Osteoblast (primary cell): ENCODE measurements around the gene SOD3. TPM values are rescaled to one million over a fixed set of nuclear protein-coding genes. Genes with fewer than 3 reads are reported as not detected.

Source experiments
- DNase-seq: peaks from one replicate; pipeline ENCODE4 v3.0.0; 2011; ENCODE audit warnings: low spot score, mixed read lengths; ENCODE audit not compliant: insufficient read length; ENCODE audit errors: missing footprints
- H2AFZ ChIP-seq: 2 replicates; pipeline ENCODE4 v1.6.0; 2011; ENCODE audit warnings: mild to moderate bottlenecking, low read length
- H3K27ac ChIP-seq: 2 replicates; pipeline ENCODE4 v1.5.1; 2011; ENCODE audit warnings: mild to moderate bottlenecking, low read depth, low read length, moderate library complexity
- H3K27me3 ChIP-seq: 2 replicates; pipeline ENCODE4 v1.6.0; 2012; ENCODE audit warnings: mild to moderate bottlenecking, control low read depth, inconsistent platforms, low read length, moderate library complexity; ENCODE audit not compliant: insufficient read depth
- H3K36me3 ChIP-seq: 2 replicates; pipeline ENCODE4 v1.5.1; 2011; ENCODE audit warnings: mild to moderate bottlenecking, low read length, control low read depth, moderate library complexity; ENCODE audit not compliant: insufficient read depth
- H3K4me1 ChIP-seq: 2 replicates; pipeline ENCODE4 v1.5.1; 2011; ENCODE audit warnings: mild to moderate bottlenecking, low read length, control low read depth, moderate library complexity; ENCODE audit not compliant: insufficient read depth
- H3K4me2 ChIP-seq: 2 replicates; pipeline ENCODE4 v1.6.0; 2011; ENCODE audit warnings: mild to moderate bottlenecking, low read length; ENCODE audit not compliant: insufficient read depth
- H3K4me3 ChIP-seq: fragments of 200-600 bp; sonication (generic); 3 replicates; pipeline ENCODE4 v1.5.1; 2012; ENCODE audit warnings: mild to moderate bottlenecking, low read length, inconsistent platforms; ENCODE audit not compliant: insufficient read depth
- H3K79me2 ChIP-seq: 2 replicates; pipeline ENCODE4 v1.6.0; 2012; ENCODE audit warnings: mild to moderate bottlenecking, low read length, control low read depth, inconsistent platforms; ENCODE audit not compliant: insufficient read depth
- H3K9me3 ChIP-seq: 2 replicates; pipeline ENCODE4 v1.5.1; 2011; ENCODE audit warnings: low read depth, low read length, control low read depth
- H4K20me1 ChIP-seq: 2 replicates; pipeline ENCODE4 v1.6.0; 2012; ENCODE audit warnings: mild to moderate bottlenecking, low read length, control low read depth; ENCODE audit not compliant: insufficient read depth
- CTCF ChIP-seq: IDR thresholded peaks from 2 replicates; pipeline ENCODE4 v1.5.1; 2011; ENCODE audit warnings: mild to moderate bottlenecking, low read depth, low read length, moderate library complexity; ENCODE audit errors: extremely low read depth
- total RNA-seq: library from RNA; depleted of rRNA; stranded (reverse); fragments of >200 nt; gene quantifications from 2 replicates; pipeline ENCODE4 v1.2.3, GENCODE V29; 2012

SOD3 gene
- total RNA-seq, 1 donor, result 4.3 TPM

GRCh38 chr4:24774452-24774851 lies 20.9 kb upstream of the SOD3 start:
- Histone ChIP-seq H4K20me1 (no peaks in the 10 kb centered on the region), H2AFZ (no peak overlapping the region), H3K4me1 (peaks cover 53% of the 10 kb centered on the region), H3K27ac (peak overlapping the region; percentile 40), H3K4me3 (no peak overlapping the region), H3K4me2 (no peak overlapping the region), H3K79me2 (no peaks in the 10 kb centered on the region), H3K36me3 (no peaks in the 10 kb centered on the region), H3K9me3 (no peaks in the 10 kb centered on the region), H3K27me3 (no peaks in the 10 kb centered on the region)
- DNase-seq, result no peak
- no peak for TF ChIP-seq CTCF

- H3K4me1 ChIP-seq, result peaks cover 47% of the 10 kb centered on the region
- no peak overlapping the region for H3K4me3 ChIP-seq
- H3K36me3 ChIP-seq, result no peaks in the 10 kb centered on the region
- TF ChIP-seq CTCF, result no peak
- peak overlapping the region; percentile 40 for H3K27ac ChIP-seq
- no peaks in the 10 kb centered on the region for H3K27me3 ChIP-seq
- H4K20me1 ChIP-seq, result no peaks in the 10 kb centered on the region
- H2AFZ ChIP-seq, result no peak overlapping the region
- H3K9me3 ChIP-seq, result no peaks in the 10 kb centered on the region
- H3K4me2 ChIP-seq, result peak overlapping the region; percentile 39
- no peaks in the 10 kb centered on the region for H3K79me2 ChIP-seq
- DNase-seq, result peak; percentile 23
These were observed 20.3 kb upstream of the SOD3 start for GRCh38 chr4:24775032-24775605.

GRCh38 chr4:24775750-24776149 lies 19.6 kb upstream of the SOD3 start:
- Histone ChIP-seq H3K27ac (peak overlapping the region; percentile 33), H4K20me1 (no peaks in the 10 kb centered on the region), H3K4me1 (peaks cover 40% of the 10 kb centered on the region), H3K27me3 (no peaks in the 10 kb centered on the region), H3K4me2 (no peak overlapping the region), H3K79me2 (no peaks in the 10 kb centered on the region), H3K9me3 (no peaks in the 10 kb centered on the region), H3K36me3 (no peaks in the 10 kb centered on the region), H3K4me3 (no peak overlapping the region), H2AFZ (no peak overlapping the region)
- DNase-seq, result no peak
- TF ChIP-seq CTCF, result no peak

GRCh38 chr4:24777536-24778463 lies 17.6 kb upstream of the SOD3 start:
- Histone ChIP-seq H3K9me3 (no peaks in the 10 kb centered on the region), H2AFZ (no peak overlapping the region), H3K4me2 (peak overlapping the region; percentile 27), H3K27me3 (no peaks in the 10 kb centered on the region), H3K36me3 (no peaks in the 10 kb centered on the region), H3K79me2 (no peaks in the 10 kb centered on the region), H3K4me1 (peaks cover 50% of the 10 kb centered on the region), H3K4me3 (no peak overlapping the region), H3K27ac (peak overlapping the region; percentile 64), H4K20me1 (no peaks in the 10 kb centered on the region)
- DNase-seq, result no peak
- no peak for TF ChIP-seq CTCF
